HG03457 (cell line): ENCODE data around the gene PTDSS2.
"Not testable (repeated sequence)": the region's sequence is repeated elsewhere in the genome, so short reads cannot be mapped to it uniquely, and the experiment has no call there.

Source experiments
- ATAC-seq: cut with Tn5 transposase; IDR thresholded peaks from one replicate; pipeline ENCODE4 v1.9.1; 2021; ENCODE audit warnings: moderate number of reproducible peaks; ENCODE audit not compliant: unreplicated experiment

The PTDSS2 gene

DNA sequence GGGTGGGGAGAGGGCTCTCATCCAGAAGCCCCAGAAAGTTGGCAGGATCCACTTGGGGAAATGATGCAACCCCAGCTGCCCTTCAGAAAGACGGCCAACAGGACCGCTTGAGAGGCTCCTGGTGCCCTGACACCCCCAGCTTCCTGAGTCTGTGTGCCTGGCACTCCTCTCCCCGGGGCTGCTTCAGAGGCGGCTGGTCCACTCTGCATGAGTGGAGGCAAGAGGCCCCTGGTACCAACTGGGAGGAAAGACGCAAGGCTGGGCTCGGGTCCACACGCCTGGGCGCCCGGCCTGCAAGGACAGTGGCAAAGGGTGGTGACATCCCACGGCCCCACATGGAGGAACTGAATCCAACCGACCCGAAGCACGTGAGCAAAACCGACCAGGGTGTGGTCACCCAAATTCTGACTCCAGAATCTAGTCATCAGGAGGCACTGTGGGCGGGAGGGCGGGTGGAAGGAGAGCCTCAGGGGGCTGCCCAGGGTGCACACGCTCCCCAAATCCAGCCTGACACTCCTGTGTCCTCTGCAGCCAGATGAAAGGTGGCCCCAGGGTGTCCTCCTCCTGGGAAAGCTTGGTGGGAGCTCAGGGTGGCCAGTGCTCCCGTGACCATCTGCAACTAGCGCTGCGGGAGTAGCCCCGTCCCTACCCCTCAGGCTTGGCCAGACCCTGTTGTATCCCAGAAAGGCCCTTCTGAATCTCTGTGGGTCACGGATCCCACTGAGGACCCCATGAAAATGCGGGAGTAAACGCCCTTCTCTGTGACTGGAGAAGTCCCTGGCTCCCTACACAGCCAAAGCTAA lies 53.3 kb downstream of the PTDSS2 start:
- ATAC-seq, result no peak

GRCh38 chr11:504053-504993 lies 54.2 kb downstream of the PTDSS2 start:
- ATAC-seq, result no peak

DNA sequence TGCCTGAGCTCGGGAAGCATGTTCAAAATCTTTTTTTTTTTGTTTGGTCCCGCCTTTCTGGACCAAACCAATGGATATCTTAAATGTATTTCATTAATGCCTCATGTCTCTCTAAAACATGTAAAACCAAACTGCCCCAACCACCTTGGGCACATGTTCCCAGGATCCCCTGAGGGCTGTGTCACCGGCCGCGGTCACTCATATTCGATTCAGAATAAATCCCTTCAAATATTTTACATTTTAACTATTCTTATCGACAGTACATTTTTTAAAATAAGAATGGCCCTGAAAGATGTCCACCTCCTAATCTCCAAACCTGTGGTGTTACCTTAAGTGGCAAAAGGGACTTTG lies 54.9 kb downstream of the PTDSS2 start:
- ATAC-seq, result no peak

DNA sequence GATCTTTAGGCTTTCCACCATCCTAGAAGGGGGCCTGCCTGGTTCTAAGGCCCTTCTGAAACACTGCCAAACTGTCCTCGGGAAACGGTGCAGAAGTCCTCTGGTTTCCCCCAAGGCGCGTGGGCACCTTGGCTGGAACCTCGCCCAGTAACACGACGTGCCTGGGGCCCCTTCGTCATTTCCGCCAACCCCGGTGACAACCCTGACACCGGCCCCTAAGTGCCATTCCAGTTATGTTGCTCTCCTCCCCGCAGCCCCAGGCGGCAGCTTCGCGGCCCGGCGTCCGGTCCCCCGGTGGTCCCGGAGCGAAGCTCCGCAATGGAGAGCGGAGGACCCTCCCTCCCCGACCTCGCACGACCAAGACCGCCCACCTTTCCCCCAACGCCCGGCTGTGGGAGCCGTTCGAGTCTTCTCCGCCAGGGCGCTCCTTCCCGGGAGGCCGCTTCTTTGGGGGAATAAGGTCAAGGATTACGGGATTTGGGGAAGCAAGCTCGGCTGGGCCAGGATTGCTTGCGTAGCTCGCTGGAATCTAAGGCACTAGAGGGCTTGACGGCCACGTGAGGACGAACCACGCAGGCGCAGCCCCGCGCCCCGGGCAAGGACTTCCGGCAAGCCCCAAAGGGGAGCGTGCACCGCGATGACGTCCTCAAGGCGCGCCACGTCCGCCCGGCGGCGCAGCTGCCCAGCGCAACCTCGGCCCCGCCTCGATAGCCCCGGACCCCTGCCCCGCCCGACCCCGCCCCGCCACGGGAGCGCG lies 56.3 kb downstream of the PTDSS2 start:
- peak; percentile 53 for ATAC-seq

DNA sequence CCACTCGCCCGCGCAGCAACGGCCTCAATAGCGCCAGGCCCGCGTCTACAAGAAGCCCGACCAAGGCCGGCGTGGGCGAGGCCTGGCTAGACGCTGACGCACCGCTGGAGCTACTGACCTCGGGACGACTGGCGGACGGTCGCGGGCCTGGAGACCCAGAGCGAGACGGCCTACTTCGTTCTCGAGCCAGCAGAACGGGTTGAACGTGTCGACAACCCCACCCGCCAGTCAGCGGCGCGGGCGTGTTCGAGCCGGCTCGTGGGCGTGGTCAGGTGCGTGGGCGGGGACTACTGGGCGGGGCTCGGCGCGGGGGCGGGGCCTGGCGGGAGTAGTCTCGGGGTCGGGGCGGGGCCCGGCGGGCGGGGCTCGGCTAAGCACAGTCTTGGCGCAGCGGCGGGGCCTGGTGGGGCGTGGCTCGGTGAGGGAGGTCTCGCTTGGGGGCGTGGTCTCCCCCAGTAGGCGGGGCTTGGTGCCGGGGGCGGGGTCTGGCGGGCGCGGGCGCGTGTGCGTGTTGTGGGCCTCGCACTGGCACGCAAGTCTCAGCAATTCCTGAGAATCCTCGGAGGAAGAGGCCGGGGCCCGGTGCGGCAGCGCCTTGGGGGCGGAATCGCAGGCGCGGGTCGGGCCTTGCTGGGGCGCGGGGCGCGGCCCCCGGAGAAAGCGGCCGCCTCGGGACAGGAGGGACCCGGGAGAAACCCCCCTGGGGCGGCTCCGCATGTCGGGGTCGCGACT lies 57.1 kb downstream of the PTDSS2 start, which contains the start of gene RNH1:
RNH1 (minus strand) TSS at position 248 of the 732 bp plus-strand sequence. CDS start 5,080 bp downstream, outside the sequence.
- ATAC-seq, result peak; percentile 32

GRCh38 chr11:507727-508515 lies 57.8 kb downstream of the PTDSS2 start:
- no peak for ATAC-seq

DNA sequence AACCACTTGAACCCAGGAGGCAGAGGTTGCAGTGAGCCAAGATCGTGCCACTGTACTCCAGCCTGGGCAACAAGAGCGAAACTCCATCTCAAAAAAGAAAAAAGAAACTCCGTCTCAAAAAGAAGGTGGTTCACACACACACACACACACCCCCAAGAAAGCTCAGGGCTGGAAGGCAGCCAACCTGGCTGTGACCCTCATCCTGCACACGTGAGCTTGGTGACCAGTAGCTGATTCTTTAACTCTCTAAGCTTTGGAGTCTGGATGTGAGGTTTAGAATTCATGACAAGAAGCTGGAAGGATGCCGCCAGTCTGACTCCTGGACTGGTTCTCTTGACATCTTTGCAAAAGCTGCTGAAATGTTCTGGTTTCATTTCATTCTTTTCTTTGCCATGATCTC lies 58.9 kb downstream of the PTDSS2 start:
- no peak for ATAC-seq

- ATAC-seq, result no peak
Measured at GRCh38 chr11:512761-513595, 62.9 kb downstream of the PTDSS2 start.

- ATAC-seq, result no peak
Measured at GRCh38 chr11:514606-515005, 64.5 kb downstream of the PTDSS2 start.

GRCh38 chr11:515131-515530 lies 65.1 kb downstream of the PTDSS2 start:
- no peak for ATAC-seq

- no peak for ATAC-seq
Measured at GRCh38 chr11:516400-516799, 66.3 kb downstream of the PTDSS2 start.

GRCh38 chr11:516918-517685 lies 67.0 kb downstream of the PTDSS2 start:
- ATAC-seq, result not testable (repeated sequence)

- ATAC-seq, result peak; percentile 60
Measured at GRCh38 chr11:518463-519202, 68.6 kb downstream of the PTDSS2 start.

DNA sequence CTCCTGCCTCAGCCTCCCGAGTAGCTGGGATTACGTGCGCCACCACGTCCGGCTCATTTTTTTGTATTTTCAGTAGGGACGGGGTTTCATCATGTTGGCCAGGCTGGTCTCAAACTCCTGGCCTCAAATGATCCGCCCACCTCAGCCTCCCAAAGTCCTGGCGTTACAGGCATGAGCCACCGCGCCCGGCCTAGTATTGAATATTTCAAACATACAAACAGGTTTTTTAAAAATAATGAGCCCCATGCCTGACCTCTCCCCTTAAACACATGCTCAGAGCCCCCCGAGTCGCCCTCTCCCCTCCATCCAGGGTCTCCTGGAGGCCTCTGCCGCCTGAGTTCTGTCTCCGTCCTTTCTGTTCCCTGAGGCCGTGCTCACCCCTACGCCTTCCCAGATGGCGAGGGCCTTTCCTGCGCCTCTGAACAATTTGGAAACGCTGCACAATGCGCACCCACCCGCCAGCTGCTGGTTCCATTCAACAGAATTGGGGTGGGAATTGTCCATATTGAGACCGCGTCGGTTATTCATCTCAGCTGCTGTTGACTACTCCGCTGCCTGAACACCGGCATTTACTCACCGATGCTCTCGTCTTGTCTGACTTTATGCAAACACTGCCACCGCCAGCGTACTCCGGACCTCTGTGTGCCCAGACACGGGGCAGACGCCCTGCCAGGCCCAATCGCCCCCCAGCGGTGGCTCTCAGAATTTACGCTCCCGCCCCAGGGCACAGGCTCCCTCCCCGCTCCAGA lies 70.5 kb downstream of the PTDSS2 start:
- ATAC-seq, result no peak

- ATAC-seq, result no peak
Measured at GRCh38 chr11:521177-521688, 71.2 kb downstream of the PTDSS2 start.

- no peak for ATAC-seq
Measured at GRCh38 chr11:526192-526591, 76.1 kb downstream of the PTDSS2 start.
